Mucosa of gallbladder (tissue), 1 donor: ENCODE data around the gene SET. TPM values are rescaled to one million over a fixed set of nuclear protein-coding genes. Genes with fewer than 3 reads are reported as not detected.

Source experiments
- DNase-seq: peaks from one replicate; pipeline ENCODE4 v3.0.0-alpha.2; 2020; ENCODE audit warnings: low spot score
- total RNA-seq: library from RNA; stranded (reverse); gene quantifications from one replicate; pipeline ENCODE4 v1.2.1, GENCODE V29; 2021
- donor health status: DM: no; HTN: no; CAD: no.

The SET gene
- total RNA-seq, 1 donor from 2014 or later = 198 TPM

GRCh38 chr9:128712451-128713410 is 23.7 kb downstream of the SET start:
- DNase-seq = no peak

DNA sequence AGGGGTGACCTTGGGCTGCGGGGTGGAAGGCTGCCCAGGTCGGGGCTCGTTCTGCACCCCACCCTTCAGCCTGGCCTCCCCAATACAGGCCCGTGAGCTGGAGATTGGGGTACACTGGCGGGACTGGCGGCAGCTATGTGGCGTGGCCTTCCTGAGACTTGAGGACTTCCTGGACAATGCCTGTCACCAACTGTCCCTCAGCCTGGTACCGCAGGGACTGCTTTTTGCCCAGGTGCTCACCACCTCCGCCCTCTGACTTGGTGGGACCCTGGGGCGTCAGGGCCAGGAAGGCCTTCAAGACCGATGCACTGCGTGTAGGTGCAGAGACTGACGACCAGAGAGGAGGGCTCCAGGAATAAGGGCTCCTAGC is 24.4 kb downstream of the SET start:
- no peak for DNase-seq

DNA sequence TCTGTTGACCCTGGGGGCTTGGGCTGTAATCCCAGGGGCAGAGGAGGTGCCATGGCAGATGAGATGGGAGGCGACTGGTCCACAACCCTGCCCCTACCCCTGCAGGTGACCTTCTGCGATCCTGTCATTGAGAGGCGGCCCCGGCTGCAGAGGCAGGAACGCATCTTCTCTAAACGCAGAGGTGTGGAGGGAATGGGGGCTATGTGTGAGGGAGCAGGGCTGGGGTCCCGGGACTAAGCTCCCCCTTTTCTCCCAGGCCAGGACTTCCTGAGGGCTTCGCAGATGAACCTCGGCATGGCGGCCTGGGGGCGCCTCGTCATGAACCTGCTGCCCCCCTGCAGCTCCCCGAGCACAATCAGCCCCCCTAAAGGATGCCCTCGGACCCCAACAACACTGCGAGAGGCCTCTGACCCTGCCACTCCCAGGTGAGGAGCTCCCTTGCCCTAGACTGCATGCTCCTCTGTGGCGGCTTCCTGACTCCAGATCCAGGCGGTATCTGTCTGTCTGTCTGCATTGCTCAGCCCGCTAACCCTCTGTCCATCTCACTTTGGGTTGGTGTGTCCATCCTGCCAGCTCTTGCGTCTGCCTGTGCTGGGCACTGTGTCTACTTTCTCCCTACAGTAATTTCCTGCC is 25.0 kb downstream of the SET start:
- no peak for DNase-seq

GRCh38 chr9:128714586-128715435 is 25.8 kb downstream of the SET start:
- no peak for DNase-seq

GRCh38 chr9:128715436-128715750 is 26.4 kb downstream of the SET start:
- DNase-seq = no peak

DNA sequence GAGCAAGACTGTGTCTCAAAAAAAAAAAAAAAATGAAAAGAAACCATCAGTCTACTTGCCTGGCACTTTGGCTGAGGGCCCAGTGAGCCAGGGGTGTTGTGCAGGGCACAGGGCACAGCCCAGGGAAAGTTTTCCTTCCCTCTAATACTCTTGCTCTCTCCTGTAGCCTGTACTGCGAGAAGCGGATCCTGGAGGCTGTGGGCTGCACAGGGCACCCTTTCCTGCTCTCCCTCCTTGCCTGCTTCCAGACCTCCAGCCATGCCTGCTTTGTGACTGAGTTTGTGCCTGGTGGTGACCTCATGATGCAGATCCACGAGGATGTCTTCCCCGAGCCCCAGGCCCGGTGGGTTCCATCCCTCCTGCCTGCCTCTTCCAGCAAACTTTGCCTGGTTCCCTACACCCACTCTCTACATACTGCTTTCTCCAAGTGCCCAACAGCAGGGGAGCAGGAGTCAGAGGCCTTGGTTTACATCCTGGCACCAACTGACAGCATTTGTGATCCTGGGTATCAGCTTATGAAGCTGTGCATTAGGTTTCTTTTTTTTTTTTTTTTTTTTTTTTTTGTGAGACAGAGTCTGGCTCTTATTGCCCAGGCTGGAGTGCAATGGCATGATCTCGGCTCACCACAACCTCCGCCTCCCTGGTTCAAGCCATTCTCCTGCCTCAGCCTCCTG is 27.7 kb downstream of the SET start:
- DNase-seq = no peak

DNA sequence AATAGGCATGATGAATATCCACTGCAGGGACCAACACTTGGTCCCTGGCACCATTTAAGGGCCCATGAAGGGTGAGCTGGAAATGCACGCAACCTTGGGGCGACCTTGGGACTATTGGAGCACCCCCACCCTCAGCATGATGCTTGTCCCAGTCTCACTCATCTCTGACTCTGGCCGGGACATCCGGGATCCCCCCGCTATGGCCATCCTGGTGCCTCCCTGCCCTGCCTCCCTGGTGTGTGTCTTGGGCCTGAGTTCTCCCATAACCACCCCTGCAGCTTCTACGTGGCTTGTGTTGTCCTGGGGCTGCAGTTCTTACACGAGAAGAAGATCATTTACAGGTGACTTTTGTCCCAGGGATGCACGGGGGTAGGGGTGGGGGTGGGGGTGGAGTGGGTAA is 29.0 kb downstream of the SET start:
- no peak for DNase-seq

GRCh38 chr9:128718475-128718874 is 29.5 kb downstream of the SET start:
- peak; percentile 61 for DNase-seq

DNA sequence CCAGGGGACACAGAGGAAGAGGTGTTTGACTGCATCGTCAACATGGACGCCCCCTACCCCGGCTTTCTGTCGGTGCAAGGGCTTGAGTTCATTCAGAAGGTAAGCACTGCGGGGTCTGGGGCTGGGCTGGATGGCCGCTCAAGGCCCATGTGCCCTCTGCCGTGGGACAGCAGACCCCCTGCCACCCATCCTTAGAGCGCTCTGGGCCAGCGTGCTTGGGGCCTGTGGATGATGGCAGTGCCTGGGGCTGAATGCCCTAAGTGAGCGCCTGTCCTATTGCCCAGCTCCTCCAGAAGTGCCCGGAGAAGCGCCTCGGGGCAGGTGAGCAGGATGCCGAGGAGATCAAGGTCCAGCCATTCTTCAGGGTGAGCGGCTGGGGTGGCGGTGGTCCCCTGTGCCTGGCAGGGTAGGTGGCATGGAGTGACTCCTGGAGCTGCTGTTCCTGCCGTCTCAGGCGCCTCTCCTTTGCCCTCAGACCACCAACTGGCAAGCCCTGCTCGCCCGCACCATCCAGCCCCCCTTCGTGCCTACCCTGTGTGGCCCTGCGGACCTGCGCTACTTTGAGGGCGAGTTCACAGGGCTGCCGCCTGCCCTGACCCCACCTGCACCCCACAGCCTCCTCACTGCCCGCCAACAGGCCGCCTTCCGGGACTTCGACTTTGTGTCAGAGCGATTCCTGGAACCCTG is 31.0 kb downstream of the SET start:
- no peak for DNase-seq

DNA sequence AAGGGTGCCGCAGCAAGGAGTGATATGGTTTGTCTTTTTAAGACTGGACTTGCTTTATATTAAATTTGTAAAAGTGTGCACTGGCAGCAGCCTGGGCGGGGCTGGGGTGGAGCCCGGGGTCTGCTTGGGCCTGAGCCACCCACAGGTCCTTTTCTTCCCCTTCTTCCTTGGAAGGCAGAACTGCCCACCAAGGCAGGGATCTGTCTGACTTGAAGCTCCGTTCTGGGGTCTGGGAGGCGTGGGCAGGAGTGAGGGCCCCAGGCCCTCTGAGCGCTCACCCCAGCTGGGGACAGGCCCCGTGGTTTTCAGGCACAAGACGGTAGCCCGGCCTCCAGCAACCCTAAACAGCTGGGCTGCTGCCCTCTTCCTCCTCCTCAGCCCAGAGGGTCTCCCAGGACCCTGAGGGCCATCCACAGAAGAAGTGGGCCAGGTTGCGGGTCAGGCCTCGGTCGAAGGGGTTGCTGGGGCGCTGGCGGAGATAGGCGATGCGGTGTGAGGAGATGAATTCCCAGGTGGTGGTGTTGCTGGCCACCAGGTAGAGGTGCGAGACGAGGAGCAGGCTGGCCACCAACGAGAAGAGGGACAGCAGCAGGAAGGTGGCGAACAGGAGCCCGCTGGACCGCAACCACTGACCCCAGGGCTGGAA is 31.9 kb downstream of the SET start:
- DNase-seq = no peak

GRCh38 chr9:128721487-128722010 is 32.5 kb downstream of the SET start:
- DNase-seq = no peak

DNA sequence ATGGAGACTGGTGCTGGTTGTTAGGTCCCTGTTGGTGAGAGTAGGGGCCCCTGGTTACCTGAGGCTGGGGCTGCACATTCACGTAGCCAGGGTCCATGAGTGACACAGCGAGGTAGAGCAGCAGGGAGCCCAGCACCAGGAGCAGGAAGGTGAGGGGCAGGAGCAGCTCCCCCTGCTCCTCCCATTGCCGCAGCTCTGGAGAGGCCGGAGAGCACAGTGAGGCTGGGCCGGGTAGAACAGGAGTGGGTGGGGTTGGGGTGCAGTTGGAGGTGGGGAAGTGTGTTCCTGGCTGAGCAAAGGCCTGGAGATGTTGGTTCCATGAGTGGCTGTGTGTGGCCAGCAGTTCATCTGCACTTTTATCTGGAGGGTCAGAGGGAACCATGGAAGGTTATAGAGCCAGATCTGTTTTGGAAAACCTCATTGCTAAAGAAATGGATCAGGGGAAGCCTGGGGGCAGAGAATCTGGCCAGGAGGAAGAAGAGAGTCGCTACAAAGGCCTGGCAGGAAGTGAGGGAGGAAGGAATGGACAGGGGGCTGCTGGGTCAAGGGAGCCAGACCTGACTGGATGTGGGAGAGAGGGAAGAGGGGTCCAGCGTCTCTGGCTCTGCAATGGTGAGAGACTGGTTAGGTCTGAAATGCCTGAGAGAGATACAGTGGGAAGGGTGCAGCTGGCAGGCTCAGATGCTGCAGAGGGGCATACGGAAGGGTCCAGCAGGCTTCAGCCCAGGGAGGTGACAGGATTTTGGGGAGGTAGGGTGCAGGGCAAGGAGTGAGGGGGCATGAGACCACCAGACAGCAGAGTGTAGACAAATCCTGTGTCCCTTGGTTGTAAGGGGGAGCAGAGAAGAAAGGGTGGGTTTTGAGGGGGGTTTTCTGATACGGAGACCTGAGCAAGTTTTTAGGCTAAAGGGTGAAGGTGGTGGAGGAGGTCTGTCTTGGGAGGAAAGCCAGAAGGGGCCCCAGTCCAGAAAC is 33.6 kb downstream of the SET start:
- DNase-seq = no peak

DNA sequence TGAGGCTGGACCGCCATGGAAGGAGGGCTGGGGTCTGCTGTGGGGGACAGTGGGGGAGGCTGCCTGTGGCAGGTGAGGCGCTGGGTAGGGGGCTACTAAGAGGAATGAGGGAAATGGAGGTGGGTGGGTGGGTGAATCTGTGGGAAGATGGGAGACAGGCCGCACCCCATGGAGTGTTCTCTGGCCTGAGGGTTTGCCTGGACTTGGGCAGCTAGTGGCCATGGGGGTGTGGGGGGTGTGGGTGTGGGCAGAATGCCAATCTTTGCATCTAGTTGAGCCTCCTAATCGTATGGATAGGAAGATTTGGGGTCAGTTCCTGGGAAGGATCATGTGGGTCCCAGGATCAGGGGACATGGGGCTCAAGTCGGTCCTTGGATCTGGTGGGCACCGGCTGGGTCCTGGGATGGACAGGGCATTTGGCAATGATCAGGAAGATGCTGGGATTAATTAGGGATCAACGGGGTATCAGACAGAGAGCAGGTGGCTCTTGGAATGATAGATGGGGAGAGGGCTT is 34.4 kb downstream of the SET start:
- no peak for DNase-seq

DNA sequence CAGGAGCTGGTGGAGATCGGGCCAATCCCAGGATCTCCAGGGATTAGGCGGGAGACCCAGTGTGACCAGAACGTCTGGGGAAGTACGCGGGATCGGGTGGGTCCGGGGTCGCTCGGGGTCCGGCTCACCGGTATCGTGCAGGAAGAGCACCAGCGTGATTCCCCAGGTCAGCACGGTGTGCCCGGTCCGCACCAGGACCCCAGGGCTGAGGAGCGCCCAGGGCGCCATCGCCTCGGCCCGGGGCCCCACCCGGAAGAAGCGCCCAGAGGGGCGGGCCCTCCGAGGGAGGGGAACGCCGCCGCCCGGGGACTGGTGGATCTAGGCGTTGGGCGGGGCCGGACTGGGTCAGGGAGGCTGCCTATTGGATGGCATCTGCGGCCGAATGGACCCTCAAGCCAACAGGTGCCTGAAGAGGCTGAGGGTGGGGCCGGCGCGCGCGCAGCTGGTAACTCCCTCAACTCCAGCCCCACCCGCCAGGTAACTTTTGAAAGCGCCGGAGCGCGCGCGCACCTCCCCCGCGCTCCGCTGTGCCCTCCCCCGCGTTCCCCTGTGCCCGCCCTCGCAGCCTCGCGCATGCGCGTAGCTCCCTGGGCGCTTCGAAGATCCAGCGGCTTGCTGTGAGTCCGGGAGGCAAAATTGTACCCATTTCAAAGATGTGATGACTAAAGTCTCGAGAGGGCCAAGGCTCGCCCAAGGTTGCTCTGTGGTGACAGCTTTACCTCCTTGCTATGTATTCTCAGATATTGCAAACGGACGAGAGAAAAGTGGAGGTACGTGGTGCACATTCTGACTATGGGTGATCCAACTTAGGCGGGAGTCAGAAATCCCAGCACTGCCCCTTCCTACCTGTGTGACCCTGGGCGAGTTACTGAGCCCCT is 35.1 kb downstream of the SET start, which contains the start of gene ZDHHC12:
ZDHHC12 (minus strand) TSS at position 262 of the 878 bp plus-strand sequence; CDS start at position 228, 34 bp downstream.
- DNase-seq = peak; percentile 98

DNA sequence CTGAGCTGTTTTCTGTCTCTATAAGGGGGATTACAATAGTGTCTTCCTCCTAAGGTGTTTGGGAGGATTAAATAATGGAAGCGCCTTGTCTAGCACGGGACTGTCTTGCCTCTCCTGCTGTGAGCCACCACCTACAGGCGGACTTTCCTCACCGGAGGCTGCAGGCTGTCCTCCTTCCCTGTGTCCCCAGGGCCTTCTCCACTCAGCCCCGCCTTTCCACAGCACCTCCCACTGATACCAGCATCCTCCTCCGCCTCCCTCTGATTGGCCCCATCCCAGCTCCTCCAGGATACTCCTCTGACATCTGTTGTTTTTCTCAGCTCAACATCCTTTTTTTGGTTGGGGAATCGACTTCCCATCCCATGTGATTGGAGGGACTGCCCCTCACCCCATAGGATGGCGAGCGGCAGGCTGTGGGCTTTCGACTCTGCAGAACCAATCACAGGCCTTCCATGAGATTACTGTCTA is 35.8 kb downstream of the SET start:
- DNase-seq = peak; percentile 74

DNA sequence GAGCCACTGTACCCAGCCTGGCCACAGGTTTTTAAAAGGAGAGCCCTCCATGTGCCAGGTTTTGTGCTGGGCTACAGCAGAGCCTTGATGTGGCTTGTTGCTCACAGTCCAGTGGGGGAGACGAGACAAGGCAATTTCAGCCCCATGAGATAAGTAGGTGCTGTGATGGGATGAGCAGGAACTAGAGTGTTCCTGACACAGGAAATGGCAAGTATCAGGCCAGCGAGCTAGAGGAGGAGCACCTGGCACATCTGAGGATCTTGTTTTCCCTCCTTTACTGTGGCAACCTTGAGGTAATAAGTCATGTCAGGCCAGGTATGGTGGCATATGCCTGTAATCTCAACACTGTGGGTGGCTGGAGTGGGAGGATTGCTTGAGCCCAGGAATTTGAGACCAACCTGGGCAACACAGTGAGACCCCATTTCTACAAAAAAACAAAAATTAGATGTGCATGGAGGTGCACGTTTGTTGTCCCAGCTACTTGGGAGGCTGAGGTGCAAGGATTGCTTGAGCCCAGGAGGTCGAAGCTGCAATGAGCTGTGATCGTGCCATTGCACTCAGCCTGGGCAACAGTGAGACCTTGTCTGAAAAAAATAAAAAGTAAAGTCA is 38.7 kb downstream of the SET start:
- DNase-seq = no peak

DNA sequence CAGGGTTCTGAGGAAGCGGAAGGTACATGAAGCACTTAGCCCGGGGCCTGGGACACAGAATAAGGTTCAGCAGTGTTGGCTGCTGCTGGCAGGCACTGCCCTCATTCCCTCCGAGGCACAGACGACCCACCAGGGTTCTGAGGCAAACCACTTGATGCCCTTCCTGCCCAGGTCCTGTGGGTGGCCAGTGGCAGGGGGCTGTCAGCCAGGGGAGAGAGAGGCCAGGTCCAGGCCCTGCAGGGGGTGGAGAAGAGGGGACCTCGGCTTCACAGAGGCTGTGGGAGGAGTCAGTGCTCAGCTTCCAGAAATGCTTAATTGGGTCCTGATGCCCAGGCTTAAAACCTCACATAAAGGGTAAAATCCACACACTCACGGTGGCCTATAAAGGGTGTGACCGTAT is 39.3 kb downstream of the SET start:
- DNase-seq = no peak
